GM12873 (cell line): ENCODE data around the gene MLNR.

Source experiments
- TF ChIP-seq, protein P1 (sequence below): IDR thresholded peaks from 2 replicates; pipeline ENCODE4 v1.5.1; 2012; ENCODE audit warnings: low read depth, mild to moderate bottlenecking, moderate library complexity, low read length, control low read depth; ENCODE audit not compliant: insufficient read depth; ENCODE audit errors: missing control alignments

MLNR gene

DNA sequence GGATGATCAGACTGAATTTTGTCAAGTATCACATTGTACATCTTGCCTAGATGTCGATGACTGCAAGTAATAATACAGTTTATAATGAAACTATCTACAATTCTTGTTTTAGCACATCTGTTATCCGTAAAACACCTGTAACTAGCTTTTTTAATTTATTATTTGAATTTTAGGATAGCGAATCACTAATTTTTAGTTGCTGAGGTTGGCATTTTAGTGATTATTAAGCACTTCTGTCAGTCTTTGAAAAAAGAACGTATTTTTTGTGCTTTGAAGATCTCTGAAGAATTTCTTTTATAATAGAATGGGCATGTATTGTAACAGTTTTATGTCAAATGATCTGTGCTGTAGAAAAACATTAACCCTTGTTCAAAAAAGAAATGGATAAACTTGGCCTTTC lies 11.5 kb upstream of the MLNR start:
- TF ChIP-seq, protein P1, sequence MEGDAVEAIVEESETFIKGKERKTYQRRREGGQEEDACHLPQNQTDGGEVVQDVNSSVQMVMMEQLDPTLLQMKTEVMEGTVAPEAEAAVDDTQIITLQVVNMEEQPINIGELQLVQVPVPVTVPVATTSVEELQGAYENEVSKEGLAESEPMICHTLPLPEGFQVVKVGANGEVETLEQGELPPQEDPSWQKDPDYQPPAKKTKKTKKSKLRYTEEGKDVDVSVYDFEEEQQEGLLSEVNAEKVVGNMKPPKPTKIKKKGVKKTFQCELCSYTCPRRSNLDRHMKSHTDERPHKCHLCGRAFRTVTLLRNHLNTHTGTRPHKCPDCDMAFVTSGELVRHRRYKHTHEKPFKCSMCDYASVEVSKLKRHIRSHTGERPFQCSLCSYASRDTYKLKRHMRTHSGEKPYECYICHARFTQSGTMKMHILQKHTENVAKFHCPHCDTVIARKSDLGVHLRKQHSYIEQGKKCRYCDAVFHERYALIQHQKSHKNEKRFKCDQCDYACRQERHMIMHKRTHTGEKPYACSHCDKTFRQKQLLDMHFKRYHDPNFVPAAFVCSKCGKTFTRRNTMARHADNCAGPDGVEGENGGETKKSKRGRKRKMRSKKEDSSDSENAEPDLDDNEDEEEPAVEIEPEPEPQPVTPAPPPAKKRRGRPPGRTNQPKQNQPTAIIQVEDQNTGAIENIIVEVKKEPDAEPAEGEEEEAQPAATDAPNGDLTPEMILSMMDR: no peak

DNA sequence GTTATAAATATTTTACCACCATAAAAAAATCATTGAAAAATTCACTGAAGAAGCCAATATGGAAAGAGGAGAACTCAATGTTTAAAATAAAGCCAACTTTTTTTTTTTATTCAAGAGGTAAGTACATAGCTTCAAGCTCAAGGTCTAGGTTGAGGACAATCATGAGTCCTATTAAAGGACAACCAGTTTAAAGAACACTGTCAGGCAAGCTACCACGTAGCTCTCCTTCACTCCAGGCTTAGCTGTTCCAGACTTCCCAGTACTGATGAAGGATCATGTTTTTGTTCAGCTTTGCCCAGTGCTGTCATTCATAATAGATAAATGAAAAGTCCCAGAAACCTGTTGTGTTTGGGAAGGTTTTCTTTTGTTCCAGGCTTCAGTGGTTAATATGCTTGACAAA lies 10.0 kb upstream of the MLNR start:
- TF ChIP-seq, protein P1: no peak

DNA sequence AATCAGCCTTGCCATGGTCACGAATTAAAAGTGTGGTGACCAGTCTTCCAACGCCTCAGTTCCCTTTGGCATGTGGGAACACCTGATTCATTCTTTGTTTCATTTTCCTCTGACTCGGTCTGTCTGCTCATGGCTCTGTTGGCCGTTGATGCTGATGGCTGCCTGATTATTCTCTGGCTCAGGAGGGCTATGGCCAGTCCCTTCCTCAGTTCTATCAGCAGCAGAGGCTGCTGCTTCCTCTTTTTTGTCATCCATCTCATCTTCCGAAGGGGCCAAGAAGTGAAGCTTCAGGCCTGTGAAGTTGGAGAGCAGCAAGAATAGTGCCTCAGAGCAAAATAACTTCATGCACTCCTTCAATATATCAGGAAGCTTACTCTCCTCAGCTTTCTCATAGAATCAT lies 9.5 kb upstream of the MLNR start:
- TF ChIP-seq, protein P1: no peak

DNA sequence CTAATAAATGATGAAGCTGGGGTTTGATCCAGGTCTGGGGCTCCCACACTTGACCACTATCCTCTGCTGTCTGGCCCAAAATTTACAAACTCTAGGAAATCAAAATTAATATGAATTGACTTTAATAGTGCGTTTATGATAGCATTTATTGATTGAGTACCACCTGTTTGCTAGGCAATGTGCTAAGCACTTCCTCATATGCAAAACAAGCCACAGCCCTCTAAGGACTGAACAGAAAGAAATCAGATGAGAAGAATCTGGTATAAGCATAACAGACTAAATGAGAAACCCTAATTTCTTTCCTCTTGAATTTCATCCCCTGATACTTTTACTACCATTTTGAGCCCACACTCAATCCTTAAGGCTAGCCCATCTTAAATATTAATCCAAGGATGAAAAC lies 6.6 kb upstream of the MLNR start:
- TF ChIP-seq, protein P1: no peak

DNA sequence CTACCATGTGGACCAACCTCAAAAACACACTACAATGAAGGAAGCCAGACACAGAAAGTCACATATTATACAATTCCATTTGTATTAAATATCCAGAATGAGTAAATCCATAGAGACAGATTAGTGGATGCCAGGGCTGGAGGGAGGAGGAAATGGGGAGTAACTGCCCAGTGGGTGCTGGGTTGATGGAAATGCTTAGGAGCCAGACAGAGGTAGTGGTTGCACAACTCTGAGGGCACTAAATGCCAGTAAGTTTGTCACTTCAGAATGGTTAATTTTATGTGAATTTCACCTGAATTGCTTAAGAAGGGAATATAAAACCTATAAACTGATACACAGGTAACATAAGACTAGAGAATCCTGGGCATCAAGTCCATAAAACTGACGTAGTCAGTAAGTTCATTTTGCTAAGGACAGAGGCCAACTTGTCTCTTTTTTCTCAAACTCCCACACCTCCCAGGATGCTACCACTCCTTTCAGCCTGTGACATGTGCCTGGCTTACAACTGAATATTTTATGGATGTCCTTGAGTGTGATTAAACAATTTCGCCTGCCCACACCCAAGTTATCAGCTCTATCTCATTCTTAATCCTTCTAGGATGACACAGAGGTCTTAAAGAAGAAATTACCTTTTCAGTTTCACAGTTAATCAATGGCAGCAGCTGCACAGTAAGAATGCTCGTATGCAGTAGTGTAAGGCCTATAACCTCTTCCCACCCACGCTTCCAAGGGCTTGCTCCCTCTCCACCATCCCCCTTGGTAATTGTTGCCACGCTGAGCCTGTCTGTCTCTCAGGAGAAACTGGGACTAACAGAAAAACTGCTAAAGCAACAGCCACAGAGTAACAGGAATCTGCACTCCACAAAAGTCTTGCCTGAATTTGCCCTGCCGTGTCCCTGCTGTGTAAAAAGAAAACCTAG lies 5.9 kb upstream of the MLNR start:
- TF ChIP-seq, protein P1: no peak

GRCh38 chr13:49214917-49215376 lies 5.2 kb upstream of the MLNR start:
- TF ChIP-seq, protein P1: peak; percentile 39

- TF ChIP-seq, protein P1: no peak
Measured at GRCh38 chr13:49216334-49216733, 3.8 kb upstream of the MLNR start.
